WTC11 (cell line): ENCODE results near the gene NLRX1. TPM values are rescaled to one million over a fixed set of nuclear protein-coding genes. Genes with fewer than 3 reads are reported as not detected.

Experiments used
- ATAC-seq: fragments of 200-7000 bp; cut with Tn5 transposase; 2 replicates; pipeline ENCODE4 v1.10.0; 2021; ENCODE audit warnings: mild to moderate bottlenecking, moderate library complexity
- CTCF ChIA-PET: fragments of 300-600 bp; sonication (Branson Sonifier 250); formaldehyde crosslinking; loops from one replicate; lab custom pipeline; 2021; ENCODE audit warnings: antibody characterized with exemption; lab: Charles Lee
- POLR2A ChIA-PET: fragments of 350-600 bp; sonication (Branson Sonifier 250); formaldehyde crosslinking; loops from one replicate; lab custom pipeline; 2021; ENCODE audit warnings: antibody characterized with exemption; lab: Charles Lee
- DNase-seq: peaks from one replicate; pipeline ENCODE4 v3.0.0; 2021; ENCODE audit warnings: low spot score
- H3K27ac Mint-ChIP-seq: 2 replicates; pipeline ENCODE4 v1.8.0; 2021; ENCODE audit warnings: mixed read lengths
- H3K27me3 Mint-ChIP-seq: 2 replicates; pipeline ENCODE4 v1.8.0; 2021; ENCODE audit warnings: low read depth, mild to moderate bottlenecking, moderate library complexity, mixed read lengths
- H3K36me3 Mint-ChIP-seq: 2 replicates; pipeline ENCODE4 v1.8.0; 2021; ENCODE audit warnings: mixed read lengths
- H3K4me1 Mint-ChIP-seq: 2 replicates; pipeline ENCODE4 v1.8.0; 2022; ENCODE audit warnings: mixed read lengths
- H3K4me3 Mint-ChIP-seq: 2 replicates; pipeline ENCODE4 v1.8.0; 2021; ENCODE audit warnings: mild to moderate bottlenecking, moderate library complexity, mixed read lengths
- H3K9me3 Mint-ChIP-seq: 2 replicates; pipeline ENCODE4 v1.8.0; 2021; ENCODE audit warnings: mixed read lengths
- CDX4 ChIP-seq: fragments of 250-450 bp; sonication (Bioruptor Pico); IDR thresholded peaks from 2 replicates; pipeline ENCODE4 v1.9.0; 2021; ENCODE audit warnings: moderate library complexity, mild to moderate bottlenecking, inconsistent platforms, borderline replicate concordance
- CREM ChIP-seq: sonication (generic); formaldehyde crosslinking; IDR thresholded peaks from 2 replicates; pipeline ENCODE4 v1.8.1; 2022; ENCODE audit warnings: mild to moderate bottlenecking, missing genetic modification reagents, moderate library complexity
- CTCF ChIP-seq: fragments of 200-600 bp; IDR thresholded peaks from 2 replicates; pipeline ENCODE4 v1.8.0; 2022; ENCODE audit warnings: antibody characterized with exemption
- EMX1 ChIP-seq: fragments of 250-450 bp; sonication (Bioruptor Pico); IDR thresholded peaks from 2 replicates; pipeline ENCODE4 v1.8.0; 2021; ENCODE audit warnings: mild to moderate bottlenecking
- ETV6 ChIP-seq: sonication (generic); formaldehyde crosslinking; IDR thresholded peaks from 2 replicates; pipeline ENCODE4 v1.8.1; 2022; ENCODE audit warnings: mild to moderate bottlenecking, missing genetic modification reagents
- FOXK1 ChIP-seq: sonication (generic); formaldehyde crosslinking; IDR thresholded peaks from 2 replicates; pipeline ENCODE4 v1.8.0; 2022; ENCODE audit warnings: mild to moderate bottlenecking, moderate library complexity, missing genetic modification reagents
- FOXP4 ChIP-seq: sonication (generic); formaldehyde crosslinking; IDR thresholded peaks from 2 replicates; pipeline ENCODE4 v1.8.0; 2022; ENCODE audit warnings: mild to moderate bottlenecking, missing genetic modification reagents
- HMGA2 ChIP-seq: fragments of 250-450 bp; sonication (Bioruptor Pico); IDR thresholded peaks from 2 replicates; pipeline ENCODE4 v1.4.0; 2021; ENCODE audit warnings: mild to moderate bottlenecking, moderate library complexity
- NFATC4 ChIP-seq: fragments of 250-450 bp; sonication (Bioruptor Pico); IDR thresholded peaks from 2 replicates; pipeline ENCODE4 v1.9.0; 2021; ENCODE audit warnings: mild to moderate bottlenecking
- NR2C2 ChIP-seq: sonication (generic); formaldehyde crosslinking; IDR thresholded peaks from 2 replicates; pipeline ENCODE4 v1.8.0; 2022; ENCODE audit warnings: mild to moderate bottlenecking, missing genetic modification reagents
- NR3C1 ChIP-seq: sonication (generic); formaldehyde crosslinking; conservative IDR thresholded peaks from 2 replicates; pipeline ENCODE4 v1.8.1; 2023; ENCODE audit warnings: low read depth, mild to moderate bottlenecking, missing genetic modification reagents
- OVOL2 ChIP-seq: fragments of 250-450 bp; sonication (Bioruptor Pico); IDR thresholded peaks from 2 replicates; pipeline ENCODE4 v1.9.0; 2021; ENCODE audit warnings: mild to moderate bottlenecking, borderline replicate concordance
- PRRX2 ChIP-seq: fragments of 250-450 bp; sonication (Bioruptor Pico); IDR thresholded peaks from 2 replicates; pipeline ENCODE4 v1.8.0; 2021; ENCODE audit warnings: mild to moderate bottlenecking
- RELA ChIP-seq: sonication (generic); formaldehyde crosslinking; IDR thresholded peaks from 2 replicates; pipeline ENCODE4 v1.8.1; 2022; ENCODE audit warnings: missing genetic modification reagents, mild to moderate bottlenecking, borderline replicate concordance
- SMAD4 ChIP-seq: sonication (generic); formaldehyde crosslinking; IDR thresholded peaks from 2 replicates; pipeline ENCODE4 v1.8.0; 2022; ENCODE audit warnings: mild to moderate bottlenecking, missing genetic modification reagents
- TP53 ChIP-seq: sonication (generic); formaldehyde crosslinking; IDR thresholded peaks from 2 replicates; pipeline ENCODE4 v1.8.1; 2023; ENCODE audit warnings: mild to moderate bottlenecking, missing genetic modification reagents
- USF1 ChIP-seq: sonication (generic); formaldehyde crosslinking; IDR thresholded peaks from 2 replicates; pipeline ENCODE4 v1.8.0; 2022; ENCODE audit warnings: mild to moderate bottlenecking, missing genetic modification reagents
- ZBTB43 ChIP-seq: sonication (generic); formaldehyde crosslinking; IDR thresholded peaks from 2 replicates; pipeline ENCODE4 v1.8.1; 2023; ENCODE audit warnings: mild to moderate bottlenecking, missing genetic modification reagents
- ZNF232 ChIP-seq: sonication (generic); formaldehyde crosslinking; IDR thresholded peaks from 2 replicates; pipeline ENCODE4 v1.8.0; 2022; ENCODE audit warnings: mild to moderate bottlenecking, missing genetic modification reagents
- ZNF263 ChIP-seq: sonication (generic); formaldehyde crosslinking; IDR thresholded peaks from 2 replicates; pipeline ENCODE4 v1.8.1; 2022; ENCODE audit warnings: low read depth, mild to moderate bottlenecking, moderate library complexity, missing genetic modification reagents
- ZNF396 ChIP-seq: fragments of 250-450 bp; sonication (Bioruptor Pico); IDR thresholded peaks from 2 replicates; pipeline ENCODE4 v1.8.0; 2021; ENCODE audit warnings: mild to moderate bottlenecking, moderate library complexity, borderline replicate concordance
- ZNF512 ChIP-seq: sonication (generic); formaldehyde crosslinking; IDR thresholded peaks from 2 replicates; pipeline ENCODE4 v1.8.1; 2022; ENCODE audit warnings: missing genetic modification reagents, borderline replicate concordance
- total RNA-seq: library from RNA; stranded (reverse); gene quantifications from 3 replicates; pipeline ENCODE4 v1.2.3, GENCODE V29; 2021
- TF ChIP-seq, protein P1 (sequence below): sonication (generic); formaldehyde crosslinking; IDR thresholded peaks from 2 replicates; pipeline ENCODE4 v1.8.0; 2022; ENCODE audit warnings: mild to moderate bottlenecking, missing genetic modification reagents
- TF ChIP-seq, protein P2 (sequence below): sonication (generic); formaldehyde crosslinking; conservative IDR thresholded peaks from 2 replicates; pipeline ENCODE4 v1.8.1; 2023; ENCODE audit warnings: mild to moderate bottlenecking, low read depth, missing genetic modification reagents, moderate library complexity
- TF ChIP-seq, protein P3 (sequence below): fragments of 250-450 bp; sonication (Bioruptor Pico); IDR thresholded peaks from 2 replicates; pipeline ENCODE4 v1.8.0; 2021; ENCODE audit warnings: mild to moderate bottlenecking

NLRX1 gene
- total RNA-seq, 1 experiment from 2014 or later = 20.8 TPM

GRCh38 chr11:119204066-119204465, 35.5 kb downstream of the NLRX1 start:
- H3K9me3 Mint-ChIP-seq = no peaks in the 10 kb centered on the region
- no peaks in the 10 kb centered on the region for H3K27me3 Mint-ChIP-seq
- DNase-seq (no peak), ATAC-seq (no peak)
- CTCF ChIA-PET = interaction anchor here (0.8 to 1.2 kb wide), 3 partner anchors 8 to 96 kb away, joined by 3 to 5 read pairs (median 4); no protein-coding TSS in a partner anchor
- H3K27ac Mint-ChIP-seq = no peak overlapping the region
- POLR2A ChIA-PET = no interaction called here
- TF ChIP-seq ZNF512 (CRISPR knock-in tag) (no peak), ETV6 (CRISPR knock-in tag) (no peak), FOXK1 (CRISPR knock-in tag) (no peak), FOXP4 (CRISPR knock-in tag) (no peak), ZNF232 (CRISPR knock-in tag) (no peak), OVOL2 (no peak), ZBTB43 (no peak), USF1 (CRISPR knock-in tag) (no peak), TP53 (no peak), NFATC4 (CRISPR knock-in tag) (no peak), HMGA2 (CRISPR knock-in tag) (no peak), NR2C2 (no peak), ZNF263 (no peak), NR3C1 (CRISPR knock-in tag) (no peak), CREM (CRISPR knock-in tag) (no peak), EMX1 (no peak), SMAD4 (CRISPR knock-in tag) (no peak)
- TF ChIP-seq, protein P1, sequence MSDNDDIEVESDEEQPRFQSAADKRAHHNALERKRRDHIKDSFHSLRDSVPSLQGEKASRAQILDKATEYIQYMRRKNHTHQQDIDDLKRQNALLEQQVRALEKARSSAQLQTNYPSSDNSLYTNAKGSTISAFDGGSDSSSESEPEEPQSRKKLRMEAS (CRISPR knock-in tag) = no peak
- TF ChIP-seq, protein P2, sequence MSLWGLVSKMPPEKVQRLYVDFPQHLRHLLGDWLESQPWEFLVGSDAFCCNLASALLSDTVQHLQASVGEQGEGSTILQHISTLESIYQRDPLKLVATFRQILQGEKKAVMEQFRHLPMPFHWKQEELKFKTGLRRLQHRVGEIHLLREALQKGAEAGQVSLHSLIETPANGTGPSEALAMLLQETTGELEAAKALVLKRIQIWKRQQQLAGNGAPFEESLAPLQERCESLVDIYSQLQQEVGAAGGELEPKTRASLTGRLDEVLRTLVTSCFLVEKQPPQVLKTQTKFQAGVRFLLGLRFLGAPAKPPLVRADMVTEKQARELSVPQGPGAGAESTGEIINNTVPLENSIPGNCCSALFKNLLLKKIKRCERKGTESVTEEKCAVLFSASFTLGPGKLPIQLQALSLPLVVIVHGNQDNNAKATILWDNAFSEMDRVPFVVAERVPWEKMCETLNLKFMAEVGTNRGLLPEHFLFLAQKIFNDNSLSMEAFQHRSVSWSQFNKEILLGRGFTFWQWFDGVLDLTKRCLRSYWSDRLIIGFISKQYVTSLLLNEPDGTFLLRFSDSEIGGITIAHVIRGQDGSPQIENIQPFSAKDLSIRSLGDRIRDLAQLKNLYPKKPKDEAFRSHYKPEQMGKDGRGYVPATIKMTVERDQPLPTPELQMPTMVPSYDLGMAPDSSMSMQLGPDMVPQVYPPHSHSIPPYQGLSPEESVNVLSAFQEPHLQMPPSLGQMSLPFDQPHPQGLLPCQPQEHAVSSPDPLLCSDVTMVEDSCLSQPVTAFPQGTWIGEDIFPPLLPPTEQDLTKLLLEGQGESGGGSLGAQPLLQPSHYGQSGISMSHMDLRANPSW = no peak
- peaks cover 31% of the 10 kb centered on the region for H3K4me1 Mint-ChIP-seq
- peaks cover 3% of the 10 kb centered on the region; the same call in 1 of the 2 replicates for H3K36me3 Mint-ChIP-seq
- no peak overlapping the region for H3K4me3 Mint-ChIP-seq

DNA sequence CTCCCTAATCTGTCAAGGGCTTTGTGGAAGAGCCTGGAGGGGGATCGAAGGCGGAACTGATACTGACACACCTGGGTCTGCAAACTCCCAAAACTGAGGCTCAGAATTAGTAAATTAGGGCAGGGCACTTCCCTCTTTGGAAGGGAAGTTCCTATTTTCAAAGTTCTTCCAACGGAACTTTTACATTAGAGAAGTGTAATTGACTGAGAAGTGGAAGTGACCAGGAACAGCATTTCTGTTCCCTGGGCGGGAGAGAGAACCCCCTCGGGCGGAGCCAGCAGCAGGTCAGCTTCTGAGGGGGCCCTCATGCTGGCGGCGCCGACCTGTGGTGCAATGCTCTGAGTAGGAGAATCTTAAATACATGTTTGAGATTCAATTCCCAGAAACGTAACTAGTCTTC, 36.6 kb downstream of the NLRX1 start:
- peak overlapping the region; percentile 63 for H3K4me3 Mint-ChIP-seq
- no peak for ATAC-seq
- DNase-seq = no peak
- H3K36me3 Mint-ChIP-seq = peaks cover 3% of the 10 kb centered on the region; the same call in 1 of the 2 replicates
- ChIA-PET POLR2A (no interaction called here), CTCF (interaction anchor here (0.6 to 2.8 kb wide), 9 partner anchors 9 to 133 kb away, joined by 3 to 20 read pairs (median 5); partner anchors contain the start of genes ABCG4 and NLRX1)
- peaks cover 39% of the 10 kb centered on the region for H3K4me1 Mint-ChIP-seq
- no peaks in the 10 kb centered on the region for H3K27me3 Mint-ChIP-seq
- no peaks in the 10 kb centered on the region for H3K9me3 Mint-ChIP-seq
- peak overlapping the region; percentile 94 for H3K27ac Mint-ChIP-seq
- TF ChIP-seq, protein P3, sequence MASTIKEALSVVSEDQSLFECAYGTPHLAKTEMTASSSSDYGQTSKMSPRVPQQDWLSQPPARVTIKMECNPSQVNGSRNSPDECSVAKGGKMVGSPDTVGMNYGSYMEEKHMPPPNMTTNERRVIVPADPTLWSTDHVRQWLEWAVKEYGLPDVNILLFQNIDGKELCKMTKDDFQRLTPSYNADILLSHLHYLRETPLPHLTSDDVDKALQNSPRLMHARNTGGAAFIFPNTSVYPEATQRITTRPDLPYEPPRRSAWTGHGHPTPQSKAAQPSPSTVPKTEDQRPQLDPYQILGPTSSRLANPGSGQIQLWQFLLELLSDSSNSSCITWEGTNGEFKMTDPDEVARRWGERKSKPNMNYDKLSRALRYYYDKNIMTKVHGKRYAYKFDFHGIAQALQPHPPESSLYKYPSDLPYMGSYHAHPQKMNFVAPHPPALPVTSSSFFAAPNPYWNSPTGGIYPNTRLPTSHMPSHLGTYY (CRISPR knock-in tag) = no peak
- TF ChIP-seq CDX4 (no peak), ZNF396 (no peak), PRRX2 (CRISPR knock-in tag) (no peak), EMX1 (no peak), ZNF232 (CRISPR knock-in tag) (no peak), RELA (CRISPR knock-in tag) (no peak), CTCF (no peak), FOXK1 (CRISPR knock-in tag) (no peak)
